ENCODE data around the gene SERPINE1.

GRCh38 chr7:101102026-101102425 lies 24.9 kb upstream of the SERPINE1 start:
- TF ChIP-seq GTF2F1 (IDR thresholded peaks at IDR 0.05; ENCODE audit: borderline replicate concordance, low read depth, low read length) (no peak), GABPA (IDR thresholded peaks at IDR 0.05; ENCODE audit: borderline replicate concordance, insufficient read depth, low read length) (no peak), CTBP2 (IDR thresholded peaks at IDR 0.05; ENCODE audit: borderline replicate concordance, insufficient read depth, insufficient read length, low read length) (no peak), POLR2A (IDR thresholded peaks at IDR 0.05; ENCODE audit: control extremely low read depth in 1 of 2, low read depth in 2 of 2, low read length in 2 of 2) (no peak), TAF1 (IDR thresholded peaks at IDR 0.05; ENCODE audit: low read depth, low read length) (no peak)
- TF ChIP-seq, protein P1, sequence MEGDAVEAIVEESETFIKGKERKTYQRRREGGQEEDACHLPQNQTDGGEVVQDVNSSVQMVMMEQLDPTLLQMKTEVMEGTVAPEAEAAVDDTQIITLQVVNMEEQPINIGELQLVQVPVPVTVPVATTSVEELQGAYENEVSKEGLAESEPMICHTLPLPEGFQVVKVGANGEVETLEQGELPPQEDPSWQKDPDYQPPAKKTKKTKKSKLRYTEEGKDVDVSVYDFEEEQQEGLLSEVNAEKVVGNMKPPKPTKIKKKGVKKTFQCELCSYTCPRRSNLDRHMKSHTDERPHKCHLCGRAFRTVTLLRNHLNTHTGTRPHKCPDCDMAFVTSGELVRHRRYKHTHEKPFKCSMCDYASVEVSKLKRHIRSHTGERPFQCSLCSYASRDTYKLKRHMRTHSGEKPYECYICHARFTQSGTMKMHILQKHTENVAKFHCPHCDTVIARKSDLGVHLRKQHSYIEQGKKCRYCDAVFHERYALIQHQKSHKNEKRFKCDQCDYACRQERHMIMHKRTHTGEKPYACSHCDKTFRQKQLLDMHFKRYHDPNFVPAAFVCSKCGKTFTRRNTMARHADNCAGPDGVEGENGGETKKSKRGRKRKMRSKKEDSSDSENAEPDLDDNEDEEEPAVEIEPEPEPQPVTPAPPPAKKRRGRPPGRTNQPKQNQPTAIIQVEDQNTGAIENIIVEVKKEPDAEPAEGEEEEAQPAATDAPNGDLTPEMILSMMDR (IDR thresholded peaks at IDR 0.05; ENCODE audit: control extremely low read depth in 1 of 3, insufficient read depth in 1 of 3, low read depth in 1 of 3, low read length in 3 of 3) = no peak
- TF ChIP-seq, protein P2, sequence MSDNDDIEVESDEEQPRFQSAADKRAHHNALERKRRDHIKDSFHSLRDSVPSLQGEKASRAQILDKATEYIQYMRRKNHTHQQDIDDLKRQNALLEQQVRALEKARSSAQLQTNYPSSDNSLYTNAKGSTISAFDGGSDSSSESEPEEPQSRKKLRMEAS (IDR thresholded peaks at IDR 0.05) = no peak

All from H1 (cell line).